HAP-1 (cell line): Measurements from ENCODE around the gene PATE3.

Experiments used
- DNase-seq, 2 experiments: peaks; one replicate each; pipeline ENCODE4 v3.0.0-alpha.2; 2016 to 2020; ENCODE audit warnings: low spot score in 2 of 2
- H3K27me3 ChIP-seq: fragments of 250-450 bp; sonication (Bioruptor Pico); 2 replicates; pipeline ENCODE4 v1.5.1; 2020; ENCODE audit warnings: low read depth, mild to moderate bottlenecking, moderate library complexity
- H3K36me3 ChIP-seq: fragments of 250-450 bp; sonication (Bioruptor Pico); replicated peaks from 2 replicates; pipeline ENCODE4 v1.5.1; 2020; ENCODE audit warnings: mild to moderate bottlenecking
- H3K4me1 ChIP-seq: fragments of 250-450 bp; sonication (Bioruptor Pico); 2 replicates; pipeline ENCODE4 v1.5.1; 2020; ENCODE audit warnings: mild to moderate bottlenecking
- H3K4me3 ChIP-seq: fragments of 250-450 bp; sonication (Bioruptor Pico); 2 replicates; pipeline ENCODE4 v1.5.1; 2020; ENCODE audit warnings: mild to moderate bottlenecking, moderate library complexity
- H3K9me3 ChIP-seq: fragments of 250-450 bp; sonication (Bioruptor Pico); 2 replicates; pipeline ENCODE4 v1.5.1; 2020; ENCODE audit warnings: mild to moderate bottlenecking, moderate library complexity
- in situ Hi-C: fragments of 300-500 bp; cut with MboI; formaldehyde crosslinking; loops from 3 replicates; pipeline ENCODE4 v1.14.3; 2020; ENCODE audit warnings: low sequenced_read_pairs, inconsistent platforms, mixed read lengths

The PATE3 gene

DNA sequence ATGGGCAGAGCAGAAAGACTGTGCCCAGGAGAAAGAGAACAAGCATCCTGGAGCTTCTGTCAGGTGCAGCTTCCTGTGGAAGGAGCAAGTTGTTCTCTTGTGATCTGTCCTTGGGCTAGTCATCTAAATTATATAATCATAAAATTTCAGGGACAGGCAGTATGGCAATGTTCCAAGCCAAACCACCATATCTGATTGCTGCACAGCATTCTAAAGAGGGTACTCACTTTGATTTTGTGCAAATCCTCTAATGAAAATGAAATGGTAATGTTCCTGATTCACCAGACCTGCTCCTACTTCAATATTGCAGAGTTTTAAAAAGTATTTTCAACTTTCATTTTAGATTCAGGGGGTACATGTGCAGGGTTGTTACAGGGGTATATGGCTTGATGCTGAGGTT, 9.2 kb upstream of the PATE3 start, which contains the start of gene PATE2:
Gene PATE2 (minus strand): TSS at position 101 of the 400 bp plus-strand sequence. CDS start 55 bp downstream, at position 46.
- no peaks in the 10 kb centered on the region; the same call in 1 of the 2 replicates for H3K27me3 ChIP-seq
- no peak for DNase-seq
- in situ Hi-C loops, result no loop called here

DNA sequence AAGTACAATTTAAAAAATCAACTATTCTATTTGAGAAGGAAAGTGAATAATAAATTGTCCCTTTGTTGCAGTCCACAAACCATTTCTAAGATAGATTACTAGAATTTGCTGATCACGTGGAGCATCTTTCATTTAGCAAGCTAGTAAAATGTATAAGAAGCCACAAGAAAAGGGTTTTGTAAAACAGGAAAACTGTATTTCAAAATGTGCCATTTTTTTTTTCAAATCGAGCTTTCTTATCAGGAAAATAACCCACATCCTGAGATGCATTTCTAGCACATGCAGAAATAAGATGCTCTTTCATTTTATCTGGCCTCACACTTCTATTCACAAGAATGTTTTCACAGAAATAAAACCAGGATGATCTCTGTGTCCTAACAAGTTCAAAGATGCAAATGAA, 3.2 kb upstream of the PATE3 start:
- no peak overlapping the region for H3K4me3 ChIP-seq
- no peaks in the 10 kb centered on the region for H3K27me3 ChIP-seq
- no peaks in the 10 kb centered on the region for H3K36me3 ChIP-seq
- no peak for DNase-seq
- no peaks in the 10 kb centered on the region for H3K9me3 ChIP-seq
- no peaks in the 10 kb centered on the region for H3K4me1 ChIP-seq
- in situ Hi-C loops, result no loop called here

More for the DNA sequence above, 9.2 kb upstream of the PATE3 start, which contains the start of gene PATE2:
- Histone ChIP-seq H3K36me3 (no peaks in the 10 kb centered on the region), H3K4me3 (no peak within 1 kb of the TSS), H3K9me3 (no peaks in the 10 kb centered on the region), H3K4me1 (no peaks in the 10 kb centered on the region)

DNA sequence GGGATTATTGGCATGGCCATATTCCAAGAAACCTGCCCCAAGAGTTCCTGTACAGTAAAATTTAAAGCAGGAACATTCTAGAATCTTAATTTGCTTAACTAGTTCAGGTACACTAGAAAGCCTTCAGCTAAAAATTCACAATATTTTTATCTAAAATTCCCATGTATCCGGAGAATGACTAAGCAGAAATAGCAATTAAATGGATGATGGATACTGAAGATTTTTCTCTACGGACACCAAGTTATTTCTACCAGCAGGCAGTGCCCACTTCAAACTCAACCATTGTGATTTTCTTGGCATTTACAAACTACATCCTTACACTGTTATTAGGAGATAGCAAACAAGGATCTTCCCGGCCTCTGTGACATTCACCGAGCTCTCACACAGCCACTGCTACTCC, 2.9 kb downstream of the PATE3 start:
- H3K4me1 ChIP-seq, result no peaks in the 10 kb centered on the region
- H3K4me3 ChIP-seq, result no peak overlapping the region
- no peaks in the 10 kb centered on the region for H3K9me3 ChIP-seq
- no peaks in the 10 kb centered on the region for H3K27me3 ChIP-seq
- in situ Hi-C loops, result no loop called here
- DNase-seq, result no peak
- no peaks in the 10 kb centered on the region for H3K36me3 ChIP-seq

DNA sequence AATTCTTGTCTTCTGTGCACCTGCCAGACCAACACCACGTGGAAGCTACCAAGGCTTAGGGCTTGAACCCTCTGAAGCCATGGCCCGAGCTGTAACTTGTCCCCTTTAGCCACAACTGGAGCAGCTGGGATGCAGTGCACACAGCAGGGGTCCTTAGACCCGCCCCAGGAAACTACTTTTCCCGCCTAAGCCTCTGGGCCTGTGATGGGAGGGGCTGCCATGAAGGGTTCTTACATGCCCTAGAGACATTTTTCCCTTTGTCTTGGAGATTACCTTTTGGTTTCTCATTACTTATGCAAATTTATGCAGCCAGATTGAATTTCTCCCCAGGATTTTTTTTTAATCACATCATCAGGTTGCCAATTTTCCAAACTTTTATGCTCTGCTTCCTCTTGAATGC, 9.7 kb downstream of the PATE3 start:
- no peaks in the 10 kb centered on the region for H3K27me3 ChIP-seq
- in situ Hi-C loops, result no loop called here
- no peaks in the 10 kb centered on the region for H3K36me3 ChIP-seq
- no peaks in the 10 kb centered on the region for H3K9me3 ChIP-seq
- no peaks in the 10 kb centered on the region for H3K4me1 ChIP-seq
- H3K4me3 ChIP-seq, result no peak overlapping the region
- DNase-seq, result peak in 1 of 2 experiments; percentile 11

DNA sequence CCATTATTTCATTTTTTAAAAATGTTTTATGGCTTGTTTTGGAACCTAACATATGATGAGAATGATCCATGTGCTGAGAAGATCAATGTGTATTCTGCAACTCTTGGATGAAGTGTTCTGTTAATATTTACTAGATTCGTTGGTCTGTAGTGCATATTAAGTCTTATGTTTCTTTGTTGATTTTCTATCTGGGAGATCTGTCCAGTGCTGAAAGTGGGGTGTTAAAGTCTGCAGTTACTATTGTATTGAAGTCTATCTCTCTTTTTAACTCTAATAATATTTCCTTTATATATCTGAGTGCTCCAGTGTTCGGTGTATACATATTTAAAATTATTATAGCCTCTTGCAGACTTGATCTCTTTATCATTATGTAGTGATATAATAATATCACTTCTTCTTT, 11.9 kb downstream of the PATE3 start:
- Histone ChIP-seq H3K4me3 (no peak overlapping the region), H3K9me3 (no peaks in the 10 kb centered on the region), H3K4me1 (no peaks in the 10 kb centered on the region), H3K36me3 (no peaks in the 10 kb centered on the region), H3K27me3 (no peaks in the 10 kb centered on the region)
- DNase-seq, result no peak
- in situ Hi-C loops, result no loop called here

DNA sequence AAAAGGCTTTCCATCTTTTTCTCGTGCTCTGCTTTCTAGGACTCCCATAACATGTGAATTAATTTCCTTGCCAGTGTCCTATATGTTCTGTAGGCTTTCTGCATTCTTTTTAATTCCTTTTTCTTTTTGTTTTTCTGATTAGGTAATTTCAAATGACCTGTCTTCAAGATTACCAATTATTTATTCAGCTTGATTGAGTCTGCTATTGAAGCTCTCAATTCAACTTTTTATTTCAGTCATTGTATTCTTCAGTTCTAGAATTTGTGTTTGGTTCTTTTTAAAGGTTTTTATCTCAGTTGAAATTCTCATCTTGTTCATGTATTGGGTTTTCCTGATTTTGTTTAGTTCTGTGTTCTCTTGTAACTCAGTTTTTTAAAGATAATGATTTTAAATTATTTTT, 14.5 kb downstream of the PATE3 start:
- in situ Hi-C loops, result no loop called here
- no peak for DNase-seq
- Histone ChIP-seq H3K27me3 (peaks cover under 1% of the 10 kb centered on the region; the same call in 1 of the 2 replicates), H3K4me1 (no peaks in the 10 kb centered on the region), H3K9me3 (no peaks in the 10 kb centered on the region), H3K4me3 (no peak overlapping the region), H3K36me3 (no peaks in the 10 kb centered on the region)

DNA sequence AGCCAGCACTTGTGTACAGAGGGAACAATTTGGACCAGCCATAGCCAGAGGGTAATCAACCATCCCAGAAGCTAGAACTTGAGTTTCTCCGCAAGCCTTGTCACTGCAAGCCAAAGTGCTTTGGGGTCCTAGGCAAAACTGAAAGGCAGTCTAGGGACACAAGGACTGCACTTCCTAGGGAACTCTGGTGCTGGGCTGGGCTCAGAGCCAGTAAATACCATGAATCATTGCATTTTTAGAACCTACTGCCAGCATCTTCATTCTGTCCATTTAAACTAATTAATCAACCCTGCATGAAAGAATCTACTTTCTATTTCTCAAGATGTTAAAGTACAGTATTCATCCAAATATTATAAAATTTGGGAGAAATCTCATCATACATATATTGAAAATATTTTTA, 20.0 kb downstream of the PATE3 start:
- H3K4me1 ChIP-seq, result no peaks in the 10 kb centered on the region
- in situ Hi-C loops, result no loop called here
- peaks cover 5% of the 10 kb centered on the region; the same call in 1 of the 2 replicates for H3K27me3 ChIP-seq
- no peaks in the 10 kb centered on the region for H3K36me3 ChIP-seq
- no peak for DNase-seq
- H3K9me3 ChIP-seq, result no peaks in the 10 kb centered on the region
- no peak overlapping the region for H3K4me3 ChIP-seq

DNA sequence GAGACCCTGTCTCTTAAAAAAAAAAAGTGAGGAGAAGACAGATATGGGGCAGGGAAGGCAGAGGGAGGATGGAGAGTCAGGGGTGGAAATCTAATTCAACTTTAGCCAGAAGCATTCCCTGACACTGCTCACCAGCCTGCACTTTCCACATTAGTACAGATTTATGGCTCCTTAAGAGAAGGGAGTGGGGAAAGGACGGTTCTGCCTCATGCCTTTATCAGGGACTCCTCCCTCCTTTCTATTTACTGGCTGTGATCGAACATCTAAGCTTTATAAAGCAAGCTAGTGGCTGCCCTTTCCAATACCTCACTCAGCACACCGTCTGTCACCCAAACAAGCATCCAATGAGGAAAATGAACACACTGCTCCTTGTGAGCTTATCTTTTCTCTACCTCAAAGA, 45.1 kb downstream of the PATE3 start, which contains the start of gene PATE4:
Gene PATE4 (plus strand): TSS at position 301 of the 400 bp plus-strand sequence. CDS start 44 bp downstream, at position 345.
- Histone ChIP-seq H3K4me1 (no peaks in the 10 kb centered on the region), H3K36me3 (no peaks in the 10 kb centered on the region), H3K4me3 (no peak within 1 kb of the TSS), H3K27me3 (peaks cover 4% of the 10 kb centered on the region), H3K9me3 (no peaks in the 10 kb centered on the region)
- in situ Hi-C loops, result no loop called here
- DNase-seq, result no peak

DNA sequence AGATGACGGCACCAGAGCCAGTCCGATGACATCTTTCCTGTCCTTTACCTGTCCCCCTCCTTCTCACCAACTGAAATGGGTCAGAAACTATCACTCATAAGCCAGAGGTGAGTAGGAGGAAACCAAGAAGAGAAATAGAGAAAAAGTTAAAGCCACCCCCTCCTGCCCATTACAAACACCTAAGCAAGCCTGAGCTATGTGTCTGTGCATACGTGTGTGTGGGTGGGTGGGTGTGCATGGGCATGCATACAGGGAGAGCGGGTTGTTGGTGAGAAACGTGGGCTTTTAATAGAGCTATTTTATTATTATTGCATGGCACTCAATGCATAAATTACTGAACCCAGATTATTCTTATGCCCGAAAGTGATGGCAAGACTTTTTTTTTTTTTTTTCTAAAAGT, 47.8 kb downstream of the PATE3 start:
- Histone ChIP-seq H3K27me3 (peaks cover 4% of the 10 kb centered on the region), H3K9me3 (no peaks in the 10 kb centered on the region), H3K4me3 (no peak overlapping the region), H3K36me3 (no peaks in the 10 kb centered on the region), H3K4me1 (no peaks in the 10 kb centered on the region)
- no peak for DNase-seq
- in situ Hi-C loops, result no loop called here
